Upper lobe of left lung (tissue), 4 donors: ENCODE data around the gene DCANP1.

Source experiments
- EP300 ChIP-seq, 4 donors: sonication (generic); formaldehyde crosslinking; IDR thresholded peaks; one replicate each; pipeline ENCODE4 v1.5.1; 2017; ENCODE audit warnings: antibody characterized with exemption in 4 of 4, control low read depth in 2 of 4
- POLR2AphosphoS5 ChIP-seq, 2 donors: sonication (generic); formaldehyde crosslinking; IDR thresholded peaks; one replicate each; pipeline ENCODE4 v1.5.1; 2017; ENCODE audit warnings: antibody characterized with exemption in 2 of 2
- TF ChIP-seq, protein P1 (sequence below), 6 experiments: fragments of 450-650 bp in 4 of 6; fragments of 200-600 bp in 2 of 6; sonication (generic) in 2 of 6; IDR thresholded peaks; one replicate each; pipeline ENCODE4 v1.5.1; 2016 to 2019; ENCODE audit warnings: antibody characterized with exemption in 6 of 6

DNA sequence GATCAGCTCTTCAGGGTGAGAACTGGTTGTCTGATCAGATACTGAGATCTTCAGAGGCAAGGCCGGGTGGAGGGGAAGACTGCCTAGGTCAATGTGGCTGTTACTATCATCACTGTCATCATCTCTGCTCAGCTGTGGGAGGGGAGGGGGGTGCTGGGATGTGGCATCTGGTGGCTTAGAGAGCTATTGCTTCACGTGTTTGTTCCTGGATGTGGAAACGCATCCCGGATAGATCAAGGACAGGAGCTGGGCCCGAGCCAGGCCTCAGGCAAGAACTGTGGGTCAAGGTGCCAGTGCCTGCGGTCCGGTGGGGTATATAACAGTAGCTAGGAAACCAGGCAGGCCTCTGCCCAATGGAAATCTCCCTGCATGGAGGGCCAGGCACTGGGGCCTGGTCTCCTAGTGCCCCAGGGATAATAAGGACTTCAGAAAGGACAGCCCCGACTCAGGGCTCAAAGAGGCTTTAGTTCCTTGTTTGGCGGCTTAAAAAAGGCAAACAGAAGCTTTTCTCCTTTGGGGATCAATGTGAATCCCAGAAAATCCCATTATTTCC is 35.3 kb upstream of the DCANP1 start:
- TF ChIP-seq, protein P1, sequence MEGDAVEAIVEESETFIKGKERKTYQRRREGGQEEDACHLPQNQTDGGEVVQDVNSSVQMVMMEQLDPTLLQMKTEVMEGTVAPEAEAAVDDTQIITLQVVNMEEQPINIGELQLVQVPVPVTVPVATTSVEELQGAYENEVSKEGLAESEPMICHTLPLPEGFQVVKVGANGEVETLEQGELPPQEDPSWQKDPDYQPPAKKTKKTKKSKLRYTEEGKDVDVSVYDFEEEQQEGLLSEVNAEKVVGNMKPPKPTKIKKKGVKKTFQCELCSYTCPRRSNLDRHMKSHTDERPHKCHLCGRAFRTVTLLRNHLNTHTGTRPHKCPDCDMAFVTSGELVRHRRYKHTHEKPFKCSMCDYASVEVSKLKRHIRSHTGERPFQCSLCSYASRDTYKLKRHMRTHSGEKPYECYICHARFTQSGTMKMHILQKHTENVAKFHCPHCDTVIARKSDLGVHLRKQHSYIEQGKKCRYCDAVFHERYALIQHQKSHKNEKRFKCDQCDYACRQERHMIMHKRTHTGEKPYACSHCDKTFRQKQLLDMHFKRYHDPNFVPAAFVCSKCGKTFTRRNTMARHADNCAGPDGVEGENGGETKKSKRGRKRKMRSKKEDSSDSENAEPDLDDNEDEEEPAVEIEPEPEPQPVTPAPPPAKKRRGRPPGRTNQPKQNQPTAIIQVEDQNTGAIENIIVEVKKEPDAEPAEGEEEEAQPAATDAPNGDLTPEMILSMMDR (IDR thresholded peaks at IDR 0.05): no peak
- no peak for TF ChIP-seq POLR2AphosphoS5 (IDR thresholded peaks at IDR 0.05)
- TF ChIP-seq EP300 (IDR thresholded peaks at IDR 0.05): no peak
